Stromal cell of bone marrow (primary cell): ENCODE measurements around the gene CYP2C8.
"Not testable (repeated sequence)": the region's sequence is repeated elsewhere in the genome, so short reads cannot be mapped to it uniquely, and the experiment has no call there.

Source experiments
- DNase-seq: peaks from one replicate; pipeline ENCODE4 v3.0.0-alpha.2; 2012; ENCODE audit warnings: low read depth

The CYP2C8 gene

GRCh38 chr10:95069286-95069685 is at the start of gene CYP2C8:
Gene CYP2C8, minus strand, starts transcription at chr10:95069497. Its CDS starts 95 bp downstream, at chr10:95069402.
- DNase-seq = no peak

GRCh38 chr10:95116869-95117269 is 47.6 kb upstream of the CYP2C8 start:
- DNase-seq = no peak

- not testable (repeated sequence) for DNase-seq
These were observed 41.5 kb upstream of the CYP2C8 start for GRCh38 chr10:95110823-95111222.

- DNase-seq = no peak
These were observed 28.5 kb upstream of the CYP2C8 start for GRCh38 chr10:95097805-95098204.

GRCh38 chr10:95096143-95096542 is 26.8 kb upstream of the CYP2C8 start:
- no peak for DNase-seq

GRCh38 chr10:95079626-95080025 is 10.3 kb upstream of the CYP2C8 start:
- not testable (repeated sequence) for DNase-seq

- DNase-seq = no peak
These were observed 8.3 kb upstream of the CYP2C8 start for GRCh38 chr10:95077556-95077955.

GRCh38 chr10:95071107-95071660 is 1.9 kb upstream of the CYP2C8 start:
- DNase-seq = no peak

- not testable (repeated sequence) for DNase-seq
These were observed 5.2 kb downstream of the CYP2C8 start for GRCh38 chr10:95064125-95064524.

- no peak for DNase-seq
These were observed 12.4 kb downstream of the CYP2C8 start for GRCh38 chr10:95056744-95057363.

GRCh38 chr10:95049919-95050318 is 19.4 kb downstream of the CYP2C8 start:
- DNase-seq = no peak

GRCh38 chr10:95048206-95048605 is 21.1 kb downstream of the CYP2C8 start:
- no peak for DNase-seq

- DNase-seq = no peak
These were observed 30.0 kb downstream of the CYP2C8 start for GRCh38 chr10:95039281-95039680.

GRCh38 chr10:95035332-95036295 is 33.7 kb downstream of the CYP2C8 start:
- DNase-seq = no peak

- DNase-seq = no peak
These were observed 34.9 kb downstream of the CYP2C8 start for GRCh38 chr10:95034401-95034800.

GRCh38 chr10:95031656-95032055 is 37.6 kb downstream of the CYP2C8 start:
- DNase-seq = no peak

GRCh38 chr10:95026461-95026860 is 42.8 kb downstream of the CYP2C8 start:
- no peak for DNase-seq

GRCh38 chr10:94997741-94998174 is 71.5 kb downstream of the CYP2C8 start:
- DNase-seq = no peak

- DNase-seq = no peak
These were observed 76.5 kb downstream of the CYP2C8 start for GRCh38 chr10:94992811-94993210.

- DNase-seq = no peak
These were observed 77.9 kb downstream of the CYP2C8 start for GRCh38 chr10:94991243-94991888.

- DNase-seq = no peak
These were observed 80.1 kb downstream of the CYP2C8 start for GRCh38 chr10:94989192-94989591.
